Measurements from ENCODE around the gene PLPPR1.

Gene PLPPR1

GRCh38 chr9:101050650-101051049 lies 22.1 kb downstream of the PLPPR1 start:
- DNase-seq: no peak

- no peak for DNase-seq
These were observed 26.1 kb downstream of the PLPPR1 start for GRCh38 chr9:101054657-101055056.

- no peak for DNase-seq
These were observed 27.0 kb downstream of the PLPPR1 start for GRCh38 chr9:101055516-101055915.

GRCh38 chr9:101062686-101063085 lies 34.2 kb downstream of the PLPPR1 start:
- no peak for DNase-seq

- no peak for DNase-seq
These were observed 34.7 kb downstream of the PLPPR1 start for GRCh38 chr9:101063192-101063591.

GRCh38 chr9:101064206-101064605 lies 35.7 kb downstream of the PLPPR1 start:
- no peak for DNase-seq

- no peak for DNase-seq
These were observed 37.4 kb downstream of the PLPPR1 start for GRCh38 chr9:101065930-101066329.

GRCh38 chr9:101068696-101069095 lies 40.2 kb downstream of the PLPPR1 start:
- DNase-seq: no peak

GRCh38 chr9:101072259-101072658 lies 43.7 kb downstream of the PLPPR1 start:
- no peak for DNase-seq

- DNase-seq: no peak
These were observed 44.6 kb downstream of the PLPPR1 start for GRCh38 chr9:101073122-101073521.

- DNase-seq: no peak
These were observed 53.1 kb downstream of the PLPPR1 start for GRCh38 chr9:101081641-101082040.

GRCh38 chr9:101083448-101084202 lies 55.1 kb downstream of the PLPPR1 start:
- no peak for DNase-seq

- DNase-seq: no peak
These were observed 58.9 kb downstream of the PLPPR1 start for GRCh38 chr9:101087426-101087825.

GRCh38 chr9:101092922-101093321 lies 64.4 kb downstream of the PLPPR1 start:
- DNase-seq: no peak

GRCh38 chr9:101093620-101094019 lies 65.1 kb downstream of the PLPPR1 start:
- DNase-seq: no peak

GRCh38 chr9:101094686-101095085 lies 66.2 kb downstream of the PLPPR1 start:
- DNase-seq: no peak

GRCh38 chr9:101097210-101097609 lies 68.7 kb downstream of the PLPPR1 start:
- no peak for DNase-seq

GRCh38 chr9:101098392-101098791 lies 69.9 kb downstream of the PLPPR1 start:
- no peak for DNase-seq

GRCh38 chr9:101114317-101114716 lies 85.8 kb downstream of the PLPPR1 start:
- no peak for DNase-seq

- no peak for DNase-seq
These were observed 86.6 kb downstream of the PLPPR1 start for GRCh38 chr9:101115102-101115501.

- no peak for DNase-seq
These were observed 88.6 kb downstream of the PLPPR1 start for GRCh38 chr9:101117161-101117560.

GRCh38 chr9:101119206-101119819 lies 90.8 kb downstream of the PLPPR1 start:
- DNase-seq: no peak

- DNase-seq: no peak
These were observed 93.4 kb downstream of the PLPPR1 start for GRCh38 chr9:101121836-101122399.

GRCh38 chr9:101126556-101126955 lies 98.0 kb downstream of the PLPPR1 start:
- no peak for DNase-seq
